Measurements from ENCODE around the gene CROCC2.

CROCC2 gene

DNA sequence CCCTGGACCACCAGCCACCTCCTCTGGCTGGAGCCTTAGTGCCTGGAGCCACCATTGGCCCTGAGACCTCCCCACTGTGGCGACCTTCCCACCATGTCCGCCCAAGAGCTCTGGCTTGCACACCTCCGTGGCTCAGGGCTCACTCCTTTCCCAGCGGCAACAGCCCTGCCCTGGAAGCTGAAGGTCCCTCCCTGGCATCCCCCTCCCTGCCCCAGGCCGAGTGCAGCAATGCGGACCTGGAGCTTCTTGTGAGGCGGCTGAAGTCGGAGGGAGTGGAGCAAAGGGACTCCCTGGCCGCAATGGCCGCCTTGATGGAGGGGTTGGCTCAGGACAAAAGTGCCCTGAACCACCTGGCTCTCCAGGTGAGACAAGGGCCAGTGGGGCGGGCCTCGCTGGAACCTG lies 28.6 kb downstream of the CROCC2 start:
- peaks cover 28% of the 10 kb centered on the region for H3K9me3 Mint-ChIP-seq
- DNase-seq, result no peak
- TF ChIP-seq, protein P1, sequence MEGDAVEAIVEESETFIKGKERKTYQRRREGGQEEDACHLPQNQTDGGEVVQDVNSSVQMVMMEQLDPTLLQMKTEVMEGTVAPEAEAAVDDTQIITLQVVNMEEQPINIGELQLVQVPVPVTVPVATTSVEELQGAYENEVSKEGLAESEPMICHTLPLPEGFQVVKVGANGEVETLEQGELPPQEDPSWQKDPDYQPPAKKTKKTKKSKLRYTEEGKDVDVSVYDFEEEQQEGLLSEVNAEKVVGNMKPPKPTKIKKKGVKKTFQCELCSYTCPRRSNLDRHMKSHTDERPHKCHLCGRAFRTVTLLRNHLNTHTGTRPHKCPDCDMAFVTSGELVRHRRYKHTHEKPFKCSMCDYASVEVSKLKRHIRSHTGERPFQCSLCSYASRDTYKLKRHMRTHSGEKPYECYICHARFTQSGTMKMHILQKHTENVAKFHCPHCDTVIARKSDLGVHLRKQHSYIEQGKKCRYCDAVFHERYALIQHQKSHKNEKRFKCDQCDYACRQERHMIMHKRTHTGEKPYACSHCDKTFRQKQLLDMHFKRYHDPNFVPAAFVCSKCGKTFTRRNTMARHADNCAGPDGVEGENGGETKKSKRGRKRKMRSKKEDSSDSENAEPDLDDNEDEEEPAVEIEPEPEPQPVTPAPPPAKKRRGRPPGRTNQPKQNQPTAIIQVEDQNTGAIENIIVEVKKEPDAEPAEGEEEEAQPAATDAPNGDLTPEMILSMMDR (IDR thresholded peaks at IDR 0.05), result no peak
- peaks cover 5% of the 10 kb centered on the region for H3K4me1 Mint-ChIP-seq
- H3K27ac Mint-ChIP-seq, result no peak overlapping the region
- peaks cover 37% of the 10 kb centered on the region for H3K27me3 Mint-ChIP-seq (ENCODE audit: low read depth, poor library complexity)
- peaks cover 6% of the 10 kb centered on the region for H3K36me3 Mint-ChIP-seq (ENCODE audit: low read depth)
- H3K4me3 Mint-ChIP-seq, result no peak overlapping the region

DNA sequence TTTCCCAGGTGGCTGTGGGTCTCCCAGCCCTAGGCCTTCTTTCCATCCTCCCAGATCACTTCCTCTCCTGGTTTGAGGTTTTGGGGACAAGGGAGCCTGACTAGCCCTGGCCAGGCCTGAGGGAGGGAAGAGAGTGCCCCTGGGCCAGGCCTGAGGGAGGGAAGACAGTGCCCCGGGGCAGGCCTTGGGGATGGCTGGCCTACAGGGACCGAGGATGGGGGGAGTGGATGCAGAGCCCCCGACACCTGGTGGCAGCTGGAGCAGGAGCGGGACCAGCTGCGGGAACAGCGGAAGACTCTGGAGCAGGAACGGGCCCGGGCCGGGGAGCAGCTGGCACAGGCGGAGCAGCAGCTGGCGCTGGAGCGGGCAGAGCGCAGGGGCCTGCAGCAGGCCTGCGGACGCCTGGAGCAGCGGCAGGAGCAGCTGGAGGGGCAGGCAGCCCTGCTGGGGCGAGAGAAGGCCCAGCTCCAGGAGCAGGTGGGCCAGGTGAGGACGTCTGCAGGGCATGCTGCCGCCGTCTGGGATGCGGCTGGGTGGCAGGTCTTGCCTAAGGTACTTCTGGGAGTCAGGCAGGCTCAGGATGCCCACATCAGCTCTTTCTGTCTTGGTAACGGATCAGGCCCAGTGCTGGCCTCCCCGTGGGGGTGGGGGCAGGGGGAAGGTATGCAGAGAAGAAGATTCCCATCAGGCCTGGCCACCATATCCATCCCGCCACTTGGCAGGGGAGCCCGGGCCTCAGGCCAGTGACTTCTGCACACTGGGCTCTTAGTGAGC lies 29.2 kb downstream of the CROCC2 start:
- Mint-ChIP-seq H3K4me1 (peaks cover 5% of the 10 kb centered on the region), H3K27ac (no peak overlapping the region), H3K9me3 (peaks cover 31% of the 10 kb centered on the region), H3K27me3 (ENCODE audit: low read depth, poor library complexity) (peaks cover 39% of the 10 kb centered on the region), H3K4me3 (no peak overlapping the region), H3K36me3 (ENCODE audit: low read depth) (peaks cover 6% of the 10 kb centered on the region)
- peak; percentile 2 for DNase-seq
- TF ChIP-seq, protein P1 (IDR thresholded peaks at IDR 0.05), result no peak

DNA sequence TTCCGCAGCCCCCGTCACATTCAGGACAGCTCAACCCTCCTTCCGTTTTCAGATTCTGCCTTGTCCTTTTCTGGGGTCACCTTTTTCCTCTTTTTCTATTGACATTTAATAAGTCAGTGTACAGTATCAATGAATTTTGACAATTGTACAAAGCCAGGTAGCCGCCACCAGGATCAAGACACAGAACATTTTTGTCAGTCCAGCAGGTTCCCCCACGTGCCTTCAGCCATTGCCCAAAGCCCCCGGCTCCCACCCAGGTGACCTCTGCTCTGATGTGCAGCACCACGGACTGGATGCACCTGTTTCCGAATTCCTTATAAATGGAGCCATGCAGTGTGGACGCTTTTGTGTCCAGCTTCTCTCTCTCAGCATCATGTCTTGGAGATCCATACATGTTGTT lies 30.0 kb downstream of the CROCC2 start:
- Mint-ChIP-seq H3K27me3 (ENCODE audit: low read depth, poor library complexity) (peaks cover 44% of the 10 kb centered on the region), H3K4me3 (no peak overlapping the region), H3K36me3 (ENCODE audit: low read depth) (peaks cover 6% of the 10 kb centered on the region), H3K27ac (peak overlapping the region; percentile 17), H3K9me3 (peaks cover 38% of the 10 kb centered on the region), H3K4me1 (peaks cover 5% of the 10 kb centered on the region)
- no peak for DNase-seq
- TF ChIP-seq, protein P1 (IDR thresholded peaks at IDR 0.05), result no peak

DNA sequence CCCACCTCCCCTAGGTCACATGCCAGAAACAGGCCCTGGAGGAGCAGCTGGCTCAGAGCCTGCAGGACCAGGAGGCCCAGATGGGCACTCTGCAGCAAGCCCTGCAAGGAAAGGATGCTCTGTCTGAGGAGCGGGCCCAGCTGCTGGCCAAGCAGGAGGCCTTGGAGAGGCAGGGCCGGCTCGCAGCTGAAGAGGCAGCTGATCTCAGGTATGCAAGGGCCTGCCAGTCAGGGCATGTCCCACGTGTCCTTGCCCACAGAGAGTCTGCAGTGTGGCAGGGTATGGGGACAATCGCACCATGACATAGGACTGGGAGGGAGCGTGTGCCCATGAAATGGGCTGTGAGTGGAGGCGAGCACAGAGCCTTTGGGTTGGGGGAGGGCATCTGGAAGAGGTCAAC lies 39.9 kb downstream of the CROCC2 start:
- no peak for DNase-seq
- no peaks in the 10 kb centered on the region for H3K36me3 Mint-ChIP-seq (ENCODE audit: low read depth)
- H3K27ac Mint-ChIP-seq, result no peak overlapping the region
- peaks cover 29% of the 10 kb centered on the region for H3K27me3 Mint-ChIP-seq (ENCODE audit: low read depth, poor library complexity)
- H3K4me1 Mint-ChIP-seq, result peaks cover 8% of the 10 kb centered on the region
- TF ChIP-seq, protein P1 (IDR thresholded peaks at IDR 0.05), result no peak
- H3K9me3 Mint-ChIP-seq, result peaks cover 14% of the 10 kb centered on the region
- no peak overlapping the region for H3K4me3 Mint-ChIP-seq

DNA sequence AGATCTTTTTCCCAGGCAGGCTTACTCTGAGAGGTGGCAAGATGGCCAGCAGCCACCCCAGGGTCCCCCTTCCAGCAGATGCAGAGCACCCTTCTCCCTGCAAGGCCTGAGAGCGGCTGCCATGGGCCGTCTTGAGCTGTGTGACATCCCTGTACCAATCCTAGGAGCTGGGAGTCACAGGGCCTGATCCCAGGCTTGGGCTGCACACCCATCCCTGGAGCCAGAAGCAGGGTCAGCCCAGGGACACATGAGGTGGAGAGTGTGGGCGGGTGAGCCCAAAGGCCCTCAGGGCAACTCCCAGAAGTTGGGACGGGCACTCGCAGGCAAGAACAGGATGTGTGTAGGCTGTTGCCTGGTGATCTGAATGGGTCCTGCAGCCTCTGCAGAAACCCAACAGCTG lies 40.5 kb downstream of the CROCC2 start:
- TF ChIP-seq, protein P1 (IDR thresholded peaks at IDR 0.05), result no peak
- Mint-ChIP-seq H3K4me1 (peaks cover 8% of the 10 kb centered on the region), H3K9me3 (peaks cover 8% of the 10 kb centered on the region), H3K36me3 (ENCODE audit: low read depth) (no peaks in the 10 kb centered on the region), H3K4me3 (no peak overlapping the region), H3K27me3 (ENCODE audit: low read depth, poor library complexity) (peaks cover 24% of the 10 kb centered on the region), H3K27ac (no peak overlapping the region)
- no peak for DNase-seq

DNA sequence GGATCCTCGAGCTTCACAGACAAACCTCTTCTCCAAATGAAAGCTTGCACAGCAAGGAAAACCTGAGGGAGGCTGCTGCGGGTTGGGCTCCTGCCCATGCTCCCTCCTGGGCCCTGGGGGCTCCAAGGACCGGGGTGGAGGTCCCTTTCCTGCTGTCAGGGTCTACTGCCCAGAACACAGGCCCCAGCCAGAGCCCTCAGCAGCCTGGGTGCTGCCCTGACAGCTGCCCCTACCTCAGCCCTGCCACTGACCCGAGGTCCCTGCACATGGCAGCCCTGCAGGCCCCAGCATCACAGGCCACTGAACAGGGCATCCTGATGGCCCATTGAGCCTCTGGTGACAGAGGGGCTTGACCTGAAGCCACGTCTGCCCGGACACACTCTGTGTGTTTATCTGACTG lies 41.0 kb downstream of the CROCC2 start:
- Mint-ChIP-seq H3K9me3 (peaks cover 3% of the 10 kb centered on the region), H3K27me3 (ENCODE audit: low read depth, poor library complexity) (peaks cover 19% of the 10 kb centered on the region), H3K4me3 (no peak overlapping the region), H3K4me1 (peaks cover 8% of the 10 kb centered on the region), H3K27ac (no peak overlapping the region), H3K36me3 (ENCODE audit: low read depth) (no peaks in the 10 kb centered on the region)
- TF ChIP-seq, protein P1 (IDR thresholded peaks at IDR 0.05), result no peak
- DNase-seq, result no peak
